Bone marrow (tissue), 2 donors: ENCODE data around the gene CACNA1D.

Experiments used
- DNase-seq, 2 donors: peaks; one replicate each; lab custom pipeline; 2025; lab: John Stamatoyannopoulos, UW

The CACNA1D gene

GRCh38 chr3:53845103-53845880 lies 350.9 kb downstream of the CACNA1D start:
- no peak for DNase-seq

GRCh38 chr3:53845881-53846133 lies 351.4 kb downstream of the CACNA1D start:
- DNase-seq = no peak

- no peak for DNase-seq
These were observed 351.9 kb downstream of the CACNA1D start, which contains the start of the genes CHDH and IL17RB for GRCh38 chr3:53846134-53846850. Gene CHDH (minus strand): TSS chr3:53846419. CDS start chr3:53824008, 22,411 bp downstream. Gene IL17RB (plus strand): TSS chr3:53846568. CDS start chr3:53846589, 21 bp downstream.

GRCh38 chr3:53846851-53847155 lies 352.4 kb downstream of the CACNA1D start:
- no peak for DNase-seq

- DNase-seq = no peak
These were observed 355.5 kb downstream of the CACNA1D start for GRCh38 chr3:53849916-53850315.

GRCh38 chr3:53850895-53851294 lies 356.5 kb downstream of the CACNA1D start:
- no peak for DNase-seq

- DNase-seq = no peak
These were observed 362.6 kb downstream of the CACNA1D start for GRCh38 chr3:53856964-53857363.

- DNase-seq = no peak
These were observed 363.8 kb downstream of the CACNA1D start for GRCh38 chr3:53858096-53858741.

GRCh38 chr3:53859178-53859577 lies 364.8 kb downstream of the CACNA1D start:
- no peak for DNase-seq

- no peak for DNase-seq
These were observed 365.8 kb downstream of the CACNA1D start for GRCh38 chr3:53860196-53860595.

- no peak for DNase-seq
These were observed 367.8 kb downstream of the CACNA1D start for GRCh38 chr3:53862241-53862640.

- DNase-seq = no peak
These were observed 368.7 kb downstream of the CACNA1D start for GRCh38 chr3:53863145-53863544.
